GM20000 (cell line): Measurements from ENCODE around the gene ARHGEF3.
A peak's percentile ranks its signal among the peaks of the same experiment; 100 is the strongest.

Experiments
- DNase-seq: peaks from one replicate; pipeline ENCODE4 v3.0.0; 2012; ENCODE audit warnings: low spot score
- CTCF ChIP-seq: IDR thresholded peaks from 2 replicates; pipeline ENCODE4 v1.5.1; 2012; ENCODE audit warnings: mild to moderate bottlenecking, control low read depth; ENCODE audit errors: extremely low read depth, missing control alignments

ARHGEF3 gene

DNA sequence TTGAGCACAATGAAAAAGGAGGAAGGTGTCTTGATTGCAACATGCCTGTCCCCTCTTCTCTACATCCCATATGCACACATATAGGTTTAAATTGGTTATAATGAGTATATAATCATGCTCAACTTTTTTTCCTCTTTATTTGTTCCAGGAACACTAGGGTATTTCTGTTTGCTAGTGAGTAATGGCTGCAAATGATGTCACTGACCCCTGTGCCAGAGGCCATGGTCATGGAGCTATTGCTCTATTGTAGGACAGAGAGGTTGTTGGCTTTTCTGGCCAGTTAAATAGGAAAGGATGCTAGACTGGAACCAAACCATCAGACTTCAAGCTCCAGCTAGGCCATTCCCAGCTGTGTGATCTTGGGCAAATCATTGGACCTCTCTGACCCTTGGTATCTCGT, 9.6 kb downstream of the ARHGEF3 start:
- DNase-seq = no peak
- no peak for TF ChIP-seq CTCF

DNA sequence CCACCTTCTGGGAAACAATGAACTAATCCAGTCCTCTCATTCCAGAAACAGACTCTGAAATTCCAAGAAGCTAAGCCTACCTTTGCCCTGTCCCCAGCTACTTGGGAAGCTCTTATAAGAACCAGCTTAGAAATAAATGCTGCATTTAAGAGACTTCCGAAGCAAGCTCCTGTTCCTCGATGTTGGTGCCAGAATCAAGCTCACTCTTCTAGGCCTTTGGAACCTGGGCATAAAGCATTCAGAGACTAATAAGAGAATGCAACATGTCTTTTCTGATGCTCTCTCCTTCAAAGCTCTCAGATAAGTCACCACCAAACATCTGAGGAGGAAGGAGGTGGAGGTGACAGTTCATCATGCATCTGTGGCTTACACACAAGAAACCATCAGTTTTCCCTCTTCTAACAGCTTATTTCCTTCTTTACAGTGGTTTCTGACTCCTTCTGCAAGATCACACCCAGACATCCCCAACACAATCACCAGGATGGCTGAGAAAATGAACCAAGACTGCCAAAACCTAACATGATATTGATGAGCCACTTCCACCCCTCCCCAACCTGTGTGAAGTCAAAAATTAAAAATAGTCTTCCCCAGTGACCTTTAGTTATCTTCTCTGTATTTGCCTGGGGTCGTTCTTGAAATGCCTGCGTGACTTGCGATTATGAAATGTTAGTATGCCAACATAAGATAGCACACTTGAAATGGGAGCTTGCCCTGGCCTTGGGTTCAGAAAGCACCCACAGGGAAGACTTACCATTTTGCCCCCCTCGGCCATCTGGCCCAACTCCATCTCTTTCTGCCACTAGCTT, 11.5 kb downstream of the ARHGEF3 start:
- TF ChIP-seq CTCF = no peak
- DNase-seq = no peak

- no peak for DNase-seq
- TF ChIP-seq CTCF = no peak
Observed at GRCh38 chr3:56789076-56789475, 12.7 kb downstream of the ARHGEF3 start.

DNA sequence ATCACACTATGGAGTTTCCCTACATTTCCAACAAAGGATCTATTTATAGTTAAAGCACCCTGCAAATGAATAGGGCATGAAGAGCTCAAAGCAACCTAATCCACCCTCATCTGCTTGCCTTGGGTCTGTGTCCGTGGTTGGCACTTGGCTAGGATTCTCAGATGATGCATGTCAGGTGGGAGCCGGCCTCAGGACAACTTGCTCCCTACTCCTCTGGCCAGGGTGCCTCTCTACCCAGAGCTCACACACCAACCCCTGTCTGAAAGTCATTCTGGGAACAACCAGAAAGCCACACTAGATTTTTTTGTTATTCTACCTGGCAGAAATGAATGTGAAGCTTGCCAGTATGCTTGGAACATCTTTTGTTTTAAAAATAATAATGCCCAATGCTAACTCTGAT, 13.2 kb downstream of the ARHGEF3 start:
- no peak for DNase-seq
- TF ChIP-seq CTCF = no peak

DNA sequence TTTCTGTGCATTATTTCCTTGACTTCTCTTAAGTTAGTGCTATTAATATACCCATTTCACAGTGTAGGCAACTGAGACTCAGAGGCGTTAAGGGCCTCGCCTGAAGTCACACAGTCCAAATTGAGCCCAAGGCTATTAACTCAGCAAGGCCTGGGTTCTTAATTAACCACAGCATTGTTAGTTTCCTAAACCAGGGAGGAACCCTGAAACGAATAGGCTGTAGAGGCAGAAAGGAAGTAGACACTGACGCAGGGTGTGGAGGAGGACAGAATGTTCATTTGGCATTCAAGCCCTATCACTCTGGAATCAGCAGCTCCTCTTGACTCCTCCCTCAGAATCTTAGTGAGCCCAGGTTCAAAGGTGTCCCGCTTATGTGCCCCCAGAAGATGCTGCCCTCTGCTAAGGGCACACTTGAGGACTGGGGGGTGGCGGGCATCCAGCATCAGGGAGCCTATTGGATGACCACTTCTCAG, 13.9 kb downstream of the ARHGEF3 start:
- no peak for TF ChIP-seq CTCF
- DNase-seq = peak; percentile 22

DNA sequence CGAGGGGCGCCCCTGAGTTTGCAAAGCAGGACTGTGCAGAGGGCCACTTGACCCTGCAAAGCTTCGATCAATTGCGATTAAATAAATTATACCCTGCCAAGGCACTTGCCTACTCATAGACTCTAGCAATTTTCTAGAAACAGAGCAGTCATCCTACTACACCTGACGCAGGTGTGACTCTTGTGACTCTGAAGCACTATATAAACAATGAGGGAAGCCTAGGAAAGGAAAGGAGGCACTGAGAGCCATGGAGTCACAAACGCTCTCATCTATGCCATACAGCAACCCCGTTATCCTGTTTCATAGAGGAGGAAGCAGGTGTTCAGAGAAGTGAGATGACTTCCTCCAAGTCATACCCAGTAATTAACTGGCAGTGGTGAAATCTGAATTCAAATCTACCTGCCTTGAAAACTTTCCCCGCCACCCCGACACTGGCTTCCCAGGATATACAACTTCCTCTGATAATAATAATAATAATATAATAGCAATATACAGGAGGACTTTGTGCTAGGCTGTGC, 14.4 kb downstream of the ARHGEF3 start:
- TF ChIP-seq CTCF = no peak
- no peak for DNase-seq

DNA sequence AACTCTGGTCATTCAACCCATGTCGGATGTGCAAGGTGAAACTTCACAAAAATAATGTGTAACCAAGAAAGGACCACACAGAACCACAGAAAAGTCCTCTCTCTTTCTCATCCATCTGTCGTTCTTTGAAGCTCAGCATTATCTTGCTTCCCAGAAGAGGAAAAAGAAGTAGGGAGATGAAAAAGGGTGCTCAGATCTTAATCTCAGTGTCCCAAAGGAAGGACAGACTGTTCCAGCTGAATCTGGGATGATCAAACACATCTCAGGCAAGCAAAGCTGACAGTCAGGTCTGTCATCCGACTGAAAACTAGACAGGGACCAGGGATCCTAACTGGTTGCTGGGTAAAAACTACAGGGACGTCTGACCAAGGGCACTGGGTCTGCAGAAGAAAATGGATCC, 16.2 kb downstream of the ARHGEF3 start:
- no peak for TF ChIP-seq CTCF
- DNase-seq = no peak
